ENCODE results near the gene CCDC146. TPM values are rescaled to one million over a fixed set of nuclear protein-coding genes. Genes with fewer than 3 reads are reported as not detected.

CCDC146 gene
- total and polyA plus RNA-seq, 4 donors = 1.3 to 3.9 (median 3.1) TPM

DNA sequence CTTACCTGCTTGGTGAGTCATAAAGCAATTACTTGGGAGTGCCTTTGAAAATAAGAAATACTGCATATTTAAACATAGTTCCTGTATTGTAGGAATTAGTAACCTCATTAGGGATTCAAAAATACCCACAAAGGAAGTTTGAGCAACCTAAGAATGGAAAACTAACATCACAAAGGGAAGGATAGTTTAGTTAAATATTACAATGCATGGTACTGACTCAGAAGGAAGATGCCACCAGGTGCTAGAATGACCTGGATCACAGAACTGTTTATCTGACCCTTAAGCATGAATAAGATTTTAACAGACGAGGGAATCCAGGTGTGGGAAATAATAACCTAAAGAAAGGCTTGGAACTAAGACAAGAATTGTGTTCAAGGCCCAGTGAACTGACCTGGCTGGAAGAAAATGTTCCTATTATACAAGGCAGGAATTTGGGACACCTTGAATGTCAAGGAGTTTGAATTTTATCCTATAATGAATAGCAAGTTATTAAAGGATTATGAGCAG, 187.4 kb downstream of the CCDC146 start:
- Histone ChIP-seq H3K9ac (ENCODE audit: low read depth in 1 of 2, low read length in 2 of 2) (no peak overlapping the region), H3K4me1 (ENCODE audit: control insufficient read depth in 4 of 4, insufficient read depth in 4 of 4, low read length in 3 of 4) (no peaks in the 10 kb centered on the region), H3K4me3 (ENCODE audit: low read depth in 1 of 3, low read length in 3 of 3) (no peak overlapping the region), H3K27ac (ENCODE audit: low read depth in 1 of 2, low read length in 2 of 2) (no peak overlapping the region), H3K9me3 (ENCODE audit: control insufficient read depth in 4 of 4, low read length in 3 of 4) (peaks cover 0 to 4% (median 0%) of the 10 kb centered on the region in 4 donors), H3K36me3 (ENCODE audit: control insufficient read depth in 4 of 4, insufficient read depth in 3 of 4, low read depth in 1 of 4, low read length in 3 of 4) (peaks cover 2 to 55% (median 39%) of the 10 kb centered on the region in 4 donors), H3K27me3 (ENCODE audit: control insufficient read depth in 4 of 4, insufficient read depth in 4 of 4, low read length in 3 of 4) (no peaks in the 10 kb centered on the region)
- WGBS = 93% methylated on average over 1 of the region's 1 CpG
- no peak for DNase-seq (ENCODE audit: low spot score)
- TF ChIP-seq, protein P1, sequence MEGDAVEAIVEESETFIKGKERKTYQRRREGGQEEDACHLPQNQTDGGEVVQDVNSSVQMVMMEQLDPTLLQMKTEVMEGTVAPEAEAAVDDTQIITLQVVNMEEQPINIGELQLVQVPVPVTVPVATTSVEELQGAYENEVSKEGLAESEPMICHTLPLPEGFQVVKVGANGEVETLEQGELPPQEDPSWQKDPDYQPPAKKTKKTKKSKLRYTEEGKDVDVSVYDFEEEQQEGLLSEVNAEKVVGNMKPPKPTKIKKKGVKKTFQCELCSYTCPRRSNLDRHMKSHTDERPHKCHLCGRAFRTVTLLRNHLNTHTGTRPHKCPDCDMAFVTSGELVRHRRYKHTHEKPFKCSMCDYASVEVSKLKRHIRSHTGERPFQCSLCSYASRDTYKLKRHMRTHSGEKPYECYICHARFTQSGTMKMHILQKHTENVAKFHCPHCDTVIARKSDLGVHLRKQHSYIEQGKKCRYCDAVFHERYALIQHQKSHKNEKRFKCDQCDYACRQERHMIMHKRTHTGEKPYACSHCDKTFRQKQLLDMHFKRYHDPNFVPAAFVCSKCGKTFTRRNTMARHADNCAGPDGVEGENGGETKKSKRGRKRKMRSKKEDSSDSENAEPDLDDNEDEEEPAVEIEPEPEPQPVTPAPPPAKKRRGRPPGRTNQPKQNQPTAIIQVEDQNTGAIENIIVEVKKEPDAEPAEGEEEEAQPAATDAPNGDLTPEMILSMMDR (IDR thresholded peaks at IDR 0.05; ENCODE audit: low read depth, low read length, missing input control) = no peak
- no peak for TF ChIP-seq YY1 (IDR thresholded peaks at IDR 0.05)
- TF ChIP-seq, protein P2, sequence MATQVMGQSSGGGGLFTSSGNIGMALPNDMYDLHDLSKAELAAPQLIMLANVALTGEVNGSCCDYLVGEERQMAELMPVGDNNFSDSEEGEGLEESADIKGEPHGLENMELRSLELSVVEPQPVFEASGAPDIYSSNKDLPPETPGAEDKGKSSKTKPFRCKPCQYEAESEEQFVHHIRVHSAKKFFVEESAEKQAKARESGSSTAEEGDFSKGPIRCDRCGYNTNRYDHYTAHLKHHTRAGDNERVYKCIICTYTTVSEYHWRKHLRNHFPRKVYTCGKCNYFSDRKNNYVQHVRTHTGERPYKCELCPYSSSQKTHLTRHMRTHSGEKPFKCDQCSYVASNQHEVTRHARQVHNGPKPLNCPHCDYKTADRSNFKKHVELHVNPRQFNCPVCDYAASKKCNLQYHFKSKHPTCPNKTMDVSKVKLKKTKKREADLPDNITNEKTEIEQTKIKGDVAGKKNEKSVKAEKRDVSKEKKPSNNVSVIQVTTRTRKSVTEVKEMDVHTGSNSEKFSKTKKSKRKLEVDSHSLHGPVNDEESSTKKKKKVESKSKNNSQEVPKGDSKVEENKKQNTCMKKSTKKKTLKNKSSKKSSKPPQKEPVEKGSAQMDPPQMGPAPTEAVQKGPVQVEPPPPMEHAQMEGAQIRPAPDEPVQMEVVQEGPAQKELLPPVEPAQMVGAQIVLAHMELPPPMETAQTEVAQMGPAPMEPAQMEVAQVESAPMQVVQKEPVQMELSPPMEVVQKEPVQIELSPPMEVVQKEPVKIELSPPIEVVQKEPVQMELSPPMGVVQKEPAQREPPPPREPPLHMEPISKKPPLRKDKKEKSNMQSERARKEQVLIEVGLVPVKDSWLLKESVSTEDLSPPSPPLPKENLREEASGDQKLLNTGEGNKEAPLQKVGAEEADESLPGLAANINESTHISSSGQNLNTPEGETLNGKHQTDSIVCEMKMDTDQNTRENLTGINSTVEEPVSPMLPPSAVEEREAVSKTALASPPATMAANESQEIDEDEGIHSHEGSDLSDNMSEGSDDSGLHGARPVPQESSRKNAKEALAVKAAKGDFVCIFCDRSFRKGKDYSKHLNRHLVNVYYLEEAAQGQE (IDR thresholded peaks at IDR 0.05) = no peak

DNA sequence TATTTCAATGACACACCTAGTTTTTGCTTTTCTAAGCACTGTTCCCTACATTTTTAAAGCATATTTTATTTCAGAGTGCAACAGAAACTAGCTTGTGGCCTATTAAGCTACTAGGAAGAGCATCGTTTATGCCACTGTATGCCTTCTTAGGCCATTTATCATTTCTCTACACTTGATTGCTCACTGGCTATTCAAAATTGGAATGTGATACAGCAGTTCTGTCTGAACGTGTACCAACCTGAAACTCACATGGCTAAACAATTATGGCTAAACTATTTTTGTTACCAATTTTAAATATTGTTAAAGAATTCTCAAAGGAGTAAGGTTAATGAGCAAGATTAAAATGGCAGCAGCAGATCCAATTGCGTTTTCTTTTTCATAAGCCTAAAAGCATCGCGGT, 188.6 kb downstream of the CCDC146 start:
- no peak for DNase-seq (ENCODE audit: low spot score)
- Histone ChIP-seq H3K4me3 (ENCODE audit: low read depth in 1 of 3, low read length in 3 of 3) (no peak overlapping the region), H3K27ac (ENCODE audit: low read depth in 1 of 2, low read length in 2 of 2) (no peak overlapping the region), H3K27me3 (ENCODE audit: control insufficient read depth in 4 of 4, insufficient read depth in 4 of 4, low read length in 3 of 4) (no peaks in the 10 kb centered on the region), H3K9ac (ENCODE audit: low read depth in 1 of 2, low read length in 2 of 2) (no peak overlapping the region), H3K36me3 (ENCODE audit: control insufficient read depth in 4 of 4, insufficient read depth in 3 of 4, low read depth in 1 of 4, low read length in 3 of 4) (peaks cover 2 to 60% (median 46%) of the 10 kb centered on the region in 4 donors), H3K9me3 (ENCODE audit: control insufficient read depth in 4 of 4, low read length in 3 of 4) (peaks cover 0 to 2% (median 0%) of the 10 kb centered on the region in 4 donors), H3K4me1 (ENCODE audit: control insufficient read depth in 4 of 4, insufficient read depth in 4 of 4, low read length in 3 of 4) (no peaks in the 10 kb centered on the region)
- TF ChIP-seq, protein P2 (IDR thresholded peaks at IDR 0.05) = no peak
- no peak for TF ChIP-seq HNF4G (IDR thresholded peaks at IDR 0.05)
- no peak for TF ChIP-seq GABPA (IDR thresholded peaks at IDR 0.05 in 1 of 2, conservative IDR thresholded peaks at IDR 0.05 in 1 of 2)
- TF ChIP-seq, protein P3, sequence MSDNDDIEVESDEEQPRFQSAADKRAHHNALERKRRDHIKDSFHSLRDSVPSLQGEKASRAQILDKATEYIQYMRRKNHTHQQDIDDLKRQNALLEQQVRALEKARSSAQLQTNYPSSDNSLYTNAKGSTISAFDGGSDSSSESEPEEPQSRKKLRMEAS (IDR thresholded peaks at IDR 0.05) = no peak
- TF ChIP-seq RAD21 (IDR thresholded peaks at IDR 0.05) = no peak
- no peak for TF ChIP-seq HNF4A (conservative IDR thresholded peaks at IDR 0.05)
- TF ChIP-seq TAF1 (conservative IDR thresholded peaks at IDR 0.05) = no peak
- TF ChIP-seq JUND (IDR thresholded peaks at IDR 0.05) = no peak
- TF ChIP-seq, protein P4, sequence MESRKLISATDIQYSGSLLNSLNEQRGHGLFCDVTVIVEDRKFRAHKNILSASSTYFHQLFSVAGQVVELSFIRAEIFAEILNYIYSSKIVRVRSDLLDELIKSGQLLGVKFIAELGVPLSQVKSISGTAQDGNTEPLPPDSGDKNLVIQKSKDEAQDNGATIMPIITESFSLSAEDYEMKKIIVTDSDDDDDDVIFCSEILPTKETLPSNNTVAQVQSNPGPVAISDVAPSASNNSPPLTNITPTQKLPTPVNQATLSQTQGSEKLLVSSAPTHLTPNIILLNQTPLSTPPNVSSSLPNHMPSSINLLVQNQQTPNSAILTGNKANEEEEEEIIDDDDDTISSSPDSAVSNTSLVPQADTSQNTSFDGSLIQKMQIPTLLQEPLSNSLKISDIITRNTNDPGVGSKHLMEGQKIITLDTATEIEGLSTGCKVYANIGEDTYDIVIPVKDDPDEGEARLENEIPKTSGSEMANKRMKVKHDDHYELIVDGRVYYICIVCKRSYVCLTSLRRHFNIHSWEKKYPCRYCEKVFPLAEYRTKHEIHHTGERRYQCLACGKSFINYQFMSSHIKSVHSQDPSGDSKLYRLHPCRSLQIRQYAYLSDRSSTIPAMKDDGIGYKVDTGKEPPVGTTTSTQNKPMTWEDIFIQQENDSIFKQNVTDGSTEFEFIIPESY (IDR thresholded peaks at IDR 0.05) = no peak
- TF ChIP-seq, protein P1 (IDR thresholded peaks at IDR 0.05; ENCODE audit: low read depth, low read length, missing input control) = no peak
- no peak for TF ChIP-seq RXRA (IDR thresholded peaks at IDR 0.05)
- no peak for TF ChIP-seq SP1 (IDR thresholded peaks at IDR 0.05)
- TF ChIP-seq FOXA2 (IDR thresholded peaks at IDR 0.05) = no peak
- TF ChIP-seq FOXA1 (IDR thresholded peaks at IDR 0.05) = no peak
- TF ChIP-seq NR2F2 (IDR thresholded peaks at IDR 0.05) = no peak
- TF ChIP-seq YY1 (IDR thresholded peaks at IDR 0.05) = no peak
- TF ChIP-seq EGR1 (IDR thresholded peaks at IDR 0.05; ENCODE audit: low read depth in 2 of 2) = no peak
- TF ChIP-seq, protein P5, sequence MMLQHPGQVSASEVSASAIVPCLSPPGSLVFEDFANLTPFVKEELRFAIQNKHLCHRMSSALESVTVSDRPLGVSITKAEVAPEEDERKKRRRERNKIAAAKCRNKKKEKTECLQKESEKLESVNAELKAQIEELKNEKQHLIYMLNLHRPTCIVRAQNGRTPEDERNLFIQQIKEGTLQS (IDR thresholded peaks at IDR 0.05) = no peak
- 96% methylated on average over 5 of the region's 5 CpGs for WGBS
